ENCODE data around the gene CDK2AP2.

The CDK2AP2 gene

DNA sequence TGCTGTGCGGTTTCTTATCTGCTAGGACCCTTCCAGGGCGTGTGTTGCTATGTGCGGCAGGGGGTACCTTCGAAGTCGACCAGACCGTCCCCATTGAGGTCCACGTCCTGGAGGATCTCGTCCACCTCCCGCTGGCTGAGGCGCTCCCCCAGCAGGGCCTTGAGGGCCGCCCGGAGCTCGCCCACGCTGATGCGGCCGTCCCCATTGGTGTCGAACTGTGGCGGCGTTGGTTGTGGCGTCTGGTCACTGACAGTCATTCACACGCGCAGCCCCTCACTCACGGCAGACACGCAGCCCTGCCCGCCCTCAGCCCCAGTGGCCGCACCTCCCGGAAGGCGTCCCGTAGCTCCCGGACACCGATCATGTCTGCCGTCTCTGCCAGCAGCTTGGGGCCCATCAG is 11.8 kb upstream of the CDK2AP2 start:
- Histone ChIP-seq H3K27me3 (ENCODE audit: insufficient read depth, poor library complexity, severe bottlenecking) (no peaks in the 10 kb centered on the region), H3K27ac (replicated peaks) (no peak overlapping the region), H3K4me3 (replicated peaks; ENCODE audit: insufficient read depth, low read length) (no peak overlapping the region)
- DNase-seq (ENCODE audit: low read depth in 1 of 2, low spot score in 1 of 2) = no peak
- TF ChIP-seq CTCF (IDR thresholded peaks at IDR 0.05; ENCODE audit: insufficient read depth, low read length) = no peak
- no peak for TF ChIP-seq GABPA (IDR thresholded peaks at IDR 0.05; ENCODE audit: low read depth)
- TF ChIP-seq REST (IDR thresholded peaks at IDR 0.05; ENCODE audit: insufficient replicate concordance, low read depth) = no peak
- TF ChIP-seq SPI1 (IDR thresholded peaks at IDR 0.05; ENCODE audit: borderline replicate concordance, low read depth) = no peak
- TF ChIP-seq POLR2AphosphoS5 (IDR thresholded peaks at IDR 0.05; ENCODE audit: low read depth) = no peak

DNA sequence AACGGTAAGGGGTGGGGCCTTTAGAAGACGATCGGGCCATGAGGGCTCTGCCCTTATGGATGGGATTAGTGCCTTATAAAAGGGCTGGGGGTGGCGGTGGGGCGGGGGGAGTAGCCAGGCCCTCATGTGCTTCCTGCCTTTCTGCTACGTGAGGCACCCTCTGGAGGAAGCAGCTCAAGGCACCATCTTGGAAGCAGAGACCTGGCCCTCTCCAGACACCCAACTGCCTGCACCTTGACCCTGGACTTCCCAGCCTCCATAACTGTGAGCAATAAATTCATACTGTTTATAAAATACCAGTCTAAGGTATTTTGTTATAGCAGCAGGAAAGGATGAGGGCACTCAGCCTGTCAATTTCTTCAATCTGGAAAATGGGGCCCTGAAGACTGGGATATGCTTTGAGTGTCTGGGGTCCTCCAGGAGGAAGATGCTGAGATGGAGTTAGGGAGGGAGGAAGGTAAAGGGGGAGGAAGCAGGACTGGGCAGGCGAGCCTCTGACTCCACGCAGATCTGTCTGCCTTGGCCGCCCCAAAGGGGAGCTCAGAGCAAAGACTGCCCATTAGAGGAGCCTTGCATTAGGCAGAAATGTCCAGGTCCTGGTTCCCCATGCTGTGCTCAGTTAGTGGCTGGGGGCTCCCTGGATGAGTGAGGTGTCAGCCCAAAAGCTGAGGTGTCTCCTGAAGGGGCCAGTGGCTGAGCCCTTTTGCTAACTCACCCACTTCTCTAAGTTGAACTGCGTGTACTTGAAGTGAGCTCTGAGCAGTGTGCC is 10.0 kb upstream of the CDK2AP2 start:
- Histone ChIP-seq H3K27me3 (ENCODE audit: insufficient read depth, poor library complexity, severe bottlenecking) (no peaks in the 10 kb centered on the region), H3K27ac (replicated peaks) (no peak overlapping the region), H3K4me3 (replicated peaks; ENCODE audit: insufficient read depth, low read length) (no peak overlapping the region)
- no peak for DNase-seq (ENCODE audit: low read depth in 1 of 2, low spot score in 1 of 2)
- TF ChIP-seq POLR2AphosphoS5 (IDR thresholded peaks at IDR 0.05; ENCODE audit: low read depth) (no peak), REST (IDR thresholded peaks at IDR 0.05; ENCODE audit: insufficient replicate concordance, low read depth) (no peak), CTCF (IDR thresholded peaks at IDR 0.05; ENCODE audit: insufficient read depth, low read length) (no peak), SPI1 (IDR thresholded peaks at IDR 0.05; ENCODE audit: borderline replicate concordance, low read depth) (no peak), GABPA (IDR thresholded peaks at IDR 0.05; ENCODE audit: low read depth) (no peak)

- no peaks in the 10 kb centered on the region for H3K27me3 ChIP-seq (ENCODE audit: insufficient read depth, poor library complexity, severe bottlenecking)
- DNase-seq (ENCODE audit: low read depth in 1 of 2, low spot score in 1 of 2) = no peak
- H3K4me3 ChIP-seq (replicated peaks; ENCODE audit: insufficient read depth, low read length) = no peak overlapping the region
- H3K27ac ChIP-seq (replicated peaks) = no peak overlapping the region
- TF ChIP-seq CTCF (IDR thresholded peaks at IDR 0.05; ENCODE audit: insufficient read depth, low read length) (no peak), GABPA (IDR thresholded peaks at IDR 0.05; ENCODE audit: low read depth) (no peak), REST (IDR thresholded peaks at IDR 0.05; ENCODE audit: insufficient replicate concordance, low read depth) (no peak), POLR2AphosphoS5 (IDR thresholded peaks at IDR 0.05; ENCODE audit: low read depth) (no peak), SPI1 (IDR thresholded peaks at IDR 0.05; ENCODE audit: borderline replicate concordance, low read depth) (no peak)
Observed at GRCh38 chr11:67516806-67517205, 8.8 kb upstream of the CDK2AP2 start.

All from HL-60 (cell line).